ENCODE measurements around the gene EYA2. TPM values are rescaled to one million over a fixed set of nuclear protein-coding genes. Genes with fewer than 3 reads are reported as not detected.

Gene EYA2
- total RNA-seq, 1 experiment from 2014 or later, result 1.7 TPM

- DNase-seq (ENCODE audit: low read depth), result no peak
These were observed 216.9 kb downstream of the EYA2 start for GRCh38 chr20:47111576-47111975.

GRCh38 chr20:47113362-47114109, 218.9 kb downstream of the EYA2 start:
- peak; percentile 7 for DNase-seq (ENCODE audit: low read depth)

- no peak for DNase-seq (ENCODE audit: low read depth)
These were observed 221.1 kb downstream of the EYA2 start for GRCh38 chr20:47115694-47116093.

- DNase-seq (ENCODE audit: low read depth), result no peak
These were observed 222.7 kb downstream of the EYA2 start for GRCh38 chr20:47117371-47117770.

- no peak for DNase-seq (ENCODE audit: low read depth)
These were observed 223.1 kb downstream of the EYA2 start for GRCh38 chr20:47117773-47118172.

- DNase-seq (ENCODE audit: low read depth), result peak; percentile 7
These were observed 223.6 kb downstream of the EYA2 start for GRCh38 chr20:47118206-47118605.

- no peak for DNase-seq (ENCODE audit: low read depth)
These were observed 224.0 kb downstream of the EYA2 start for GRCh38 chr20:47118641-47119040.

GRCh38 chr20:47120346-47120936, 225.8 kb downstream of the EYA2 start:
- no peak for DNase-seq (ENCODE audit: low read depth)

- DNase-seq (ENCODE audit: low read depth), result no peak
These were observed 227.9 kb downstream of the EYA2 start for GRCh38 chr20:47122560-47122959.

GRCh38 chr20:47124181-47124717, 229.6 kb downstream of the EYA2 start:
- no peak for DNase-seq (ENCODE audit: low read depth)

GRCh38 chr20:47125508-47125757, 230.8 kb downstream of the EYA2 start:
- no peak for DNase-seq (ENCODE audit: low read depth)

GRCh38 chr20:47125758-47126591, 231.3 kb downstream of the EYA2 start:
- DNase-seq (ENCODE audit: low read depth), result no peak

- no peak for DNase-seq (ENCODE audit: low read depth)
These were observed 232.1 kb downstream of the EYA2 start for GRCh38 chr20:47126709-47127108.

GRCh38 chr20:47127546-47127945, 232.9 kb downstream of the EYA2 start:
- DNase-seq (ENCODE audit: low read depth), result no peak

- DNase-seq (ENCODE audit: low read depth), result no peak
These were observed 233.4 kb downstream of the EYA2 start for GRCh38 chr20:47127999-47128398.

- no peak for DNase-seq (ENCODE audit: low read depth)
These were observed 234.7 kb downstream of the EYA2 start for GRCh38 chr20:47129306-47129705.

- peak; percentile 21 for DNase-seq (ENCODE audit: low read depth)
These were observed 239.3 kb downstream of the EYA2 start for GRCh38 chr20:47133809-47134456.

- DNase-seq (ENCODE audit: low read depth), result no peak
These were observed 242.1 kb downstream of the EYA2 start for GRCh38 chr20:47136782-47137181.

- no peak for DNase-seq (ENCODE audit: low read depth)
These were observed 242.7 kb downstream of the EYA2 start for GRCh38 chr20:47137231-47137870.

- no peak for DNase-seq (ENCODE audit: low read depth)
These were observed 245.4 kb downstream of the EYA2 start for GRCh38 chr20:47139934-47140535.

GRCh38 chr20:47141350-47141921, 246.8 kb downstream of the EYA2 start:
- DNase-seq (ENCODE audit: low read depth), result no peak
